ENCODE results near the gene RETREG2. TPM values are rescaled to one million over a fixed set of nuclear protein-coding genes. Genes with fewer than 3 reads are reported as not detected.

Gene RETREG2
- total and polyA plus RNA-seq, 2 of the 4 experiments (the other 2 are of a cell fraction) = 45.2 to 51.1 TPM

DNA sequence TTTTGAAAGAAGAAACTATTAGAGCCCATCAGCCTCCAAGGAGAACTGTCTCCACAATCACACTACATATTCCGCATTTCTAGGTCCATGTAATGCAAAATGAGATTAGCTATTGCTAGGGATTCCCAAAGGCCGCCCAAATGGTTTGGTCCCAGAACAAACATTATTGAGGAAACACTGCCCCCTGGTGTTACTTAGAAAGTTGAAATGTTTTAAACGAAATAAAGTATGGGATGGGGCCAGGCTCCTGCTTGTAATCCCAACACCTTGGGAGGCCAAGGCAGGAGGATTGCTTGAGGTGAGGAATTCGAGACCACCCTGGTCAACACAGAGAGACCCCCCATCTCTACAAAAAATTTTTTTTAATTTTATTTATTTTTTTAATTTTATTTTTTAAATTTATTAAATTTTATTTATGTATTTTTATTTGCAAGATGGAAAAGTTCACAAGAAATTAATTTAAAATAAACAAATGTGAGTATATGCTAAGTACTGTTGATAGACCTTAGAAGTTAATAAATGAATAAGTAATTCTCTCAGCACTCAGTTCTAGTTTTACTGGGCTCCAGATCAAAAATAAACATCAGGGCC, 22.9 kb upstream of the RETREG2 start:
- Histone ChIP-seq H3K14ac (replicated peaks; ENCODE audit: low read depth, low read length) (no peak overlapping the region), H2AK5ac (ENCODE audit: low read depth, low read length) (no peak overlapping the region), H3K4me3 (ENCODE audit: insufficient read depth, low read depth, low read length) (no peak overlapping the region), H3K56ac (ENCODE audit: extremely low read depth, insufficient read depth, low read length) (no peak overlapping the region), H3K23ac (ENCODE audit: low read depth, low read length) (no peak overlapping the region), H3K79me1 (ENCODE audit: low read depth in 1 of 2, low read length in 2 of 2) (peaks cover 5 to 10% of the 10 kb centered on the region in 2 experiments; a peak in 2 of 4 replicates), H2BK5ac (ENCODE audit: low read depth, low read length, poor library complexity, severe bottlenecking) (no peak overlapping the region), H3K18ac (ENCODE audit: low read depth, low read length) (no peak overlapping the region), H3K36me3 (ENCODE audit: control insufficient read depth, insufficient read depth, low read length) (0 out of 2 replicates have a peak, but pooled peaks cover 3% of the 10 kb centered on the region), H2BK120ac (ENCODE audit: low read depth, low read length) (no peak overlapping the region), H3K4me1 (ENCODE audit: control insufficient read depth, insufficient read depth, low read length) (peaks cover 3% of the 10 kb centered on the region; the same call in 1 of the 2 replicates), H4K91ac (ENCODE audit: insufficient read depth, low read depth, low read length) (no peak overlapping the region), H3K4me2 (ENCODE audit: low read depth, low read length) (no peak overlapping the region), H3K4ac (ENCODE audit: low read depth, low read length) (no peak overlapping the region), H4K8ac (ENCODE audit: low read depth in 2 of 2, low read length in 2 of 2) (no peak overlapping the region), H3K27me3 (ENCODE audit: control insufficient read depth, insufficient read depth, low read length) (no peaks in the 10 kb centered on the region), H3K27ac (ENCODE audit: insufficient read depth, low read length) (no peak overlapping the region), H4K20me1 (ENCODE audit: insufficient read depth, low read length) (no peaks in the 10 kb centered on the region), H3K9me1 (ENCODE audit: insufficient read depth, low read length) (no peaks in the 10 kb centered on the region; the same call in 1 of the 2 replicates), H3K9me3 (ENCODE audit: control insufficient read depth, insufficient read depth, low read length) (no peaks in the 10 kb centered on the region), H2AK9ac (replicated peaks; ENCODE audit: low read depth, low read length, poor library complexity) (no peak overlapping the region), H2BK20ac (ENCODE audit: low read depth, low read length) (no peak overlapping the region), H3K9ac (ENCODE audit: low read depth, low read length) (no peak overlapping the region), H2BK15ac (ENCODE audit: low read depth, low read length) (no peak overlapping the region), H2AFZ (replicated peaks; ENCODE audit: low read length, poor library complexity) (no peak overlapping the region), H4K5ac (ENCODE audit: low read depth, low read length) (no peak overlapping the region)
- DNase-seq (peak; percentile 73), ATAC-seq (ENCODE audit: low read depth) (peak; percentile 52; the same call in 1 of the 2 replicates)
- no TSS peak for BruUV-seq (replicated peaks)
- no CpG with 5 or more reads among the region's 4 CpGs for WGBS, 2 experiments (ENCODE audit: extremely low coverage in 2 of 2, insufficient read length in 1 of 2)
- dilution Hi-C loops (cut with HindIII; ENCODE audit: low sequenced_read_pairs, unreplicated experiment) (no loop called here), in situ Hi-C loops (cut with MboI; ENCODE audit: low sequenced_read_pairs) (no loop called here), intact Hi-C loops (cut with micrococcal nuclease) (loop anchor here (1.0 to 2.0 kb wide), 5 partner anchors 30 to 159 kb away; no protein-coding TSS in a partner anchor)
- POLR2A ChIA-PET (ENCODE audit: unreplicated experiment) = no interaction called here
- TF ChIP-seq RAD21 (IDR thresholded peaks at IDR 0.05; ENCODE audit: low read length) (peak; percentile 78), MAFK (IDR thresholded peaks at IDR 0.05; ENCODE audit: low read depth, low read length) (no peak), SMC3 (IDR thresholded peaks at IDR 0.05; ENCODE audit: low read depth, low read length) (peak; percentile 87)
- TF ChIP-seq, protein P1, sequence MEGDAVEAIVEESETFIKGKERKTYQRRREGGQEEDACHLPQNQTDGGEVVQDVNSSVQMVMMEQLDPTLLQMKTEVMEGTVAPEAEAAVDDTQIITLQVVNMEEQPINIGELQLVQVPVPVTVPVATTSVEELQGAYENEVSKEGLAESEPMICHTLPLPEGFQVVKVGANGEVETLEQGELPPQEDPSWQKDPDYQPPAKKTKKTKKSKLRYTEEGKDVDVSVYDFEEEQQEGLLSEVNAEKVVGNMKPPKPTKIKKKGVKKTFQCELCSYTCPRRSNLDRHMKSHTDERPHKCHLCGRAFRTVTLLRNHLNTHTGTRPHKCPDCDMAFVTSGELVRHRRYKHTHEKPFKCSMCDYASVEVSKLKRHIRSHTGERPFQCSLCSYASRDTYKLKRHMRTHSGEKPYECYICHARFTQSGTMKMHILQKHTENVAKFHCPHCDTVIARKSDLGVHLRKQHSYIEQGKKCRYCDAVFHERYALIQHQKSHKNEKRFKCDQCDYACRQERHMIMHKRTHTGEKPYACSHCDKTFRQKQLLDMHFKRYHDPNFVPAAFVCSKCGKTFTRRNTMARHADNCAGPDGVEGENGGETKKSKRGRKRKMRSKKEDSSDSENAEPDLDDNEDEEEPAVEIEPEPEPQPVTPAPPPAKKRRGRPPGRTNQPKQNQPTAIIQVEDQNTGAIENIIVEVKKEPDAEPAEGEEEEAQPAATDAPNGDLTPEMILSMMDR (conservative IDR thresholded peaks at IDR 0.05; ENCODE audit: low read depth, low read length) = peak; percentile 71
- CTCF ChIA-PET = interaction anchor here (0.6 to 1.7 kb wide), 16 partner anchors 8 to 279 kb away, joined by 3 to 17 read pairs (median 4); no protein-coding TSS in a partner anchor

All from IMR-90 (cell line).